Esophagus squamous epithelium (tissue), 4 donors: ENCODE data around the gene WNT1.

ENCODE experiments used
- CTCF ChIP-seq, 6 experiments: fragments of 450-650 bp in 4 of 6; fragments of 200-600 bp in 2 of 6; sonication (generic) in 2 of 6; IDR thresholded peaks; one replicate each; pipeline ENCODE4 v1.5.1; 2016 to 2019; ENCODE audit warnings: antibody characterized with exemption in 6 of 6, mild to moderate bottlenecking in 4 of 6, moderate library complexity in 4 of 6
- POLR2A ChIP-seq, 4 donors: fragments of 450-650 bp; IDR thresholded peaks; one replicate each; pipeline ENCODE4 v1.6.1; 2017; ENCODE audit warnings: antibody characterized with exemption in 4 of 4, mild to moderate bottlenecking in 4 of 4, moderate library complexity in 3 of 4

DNA sequence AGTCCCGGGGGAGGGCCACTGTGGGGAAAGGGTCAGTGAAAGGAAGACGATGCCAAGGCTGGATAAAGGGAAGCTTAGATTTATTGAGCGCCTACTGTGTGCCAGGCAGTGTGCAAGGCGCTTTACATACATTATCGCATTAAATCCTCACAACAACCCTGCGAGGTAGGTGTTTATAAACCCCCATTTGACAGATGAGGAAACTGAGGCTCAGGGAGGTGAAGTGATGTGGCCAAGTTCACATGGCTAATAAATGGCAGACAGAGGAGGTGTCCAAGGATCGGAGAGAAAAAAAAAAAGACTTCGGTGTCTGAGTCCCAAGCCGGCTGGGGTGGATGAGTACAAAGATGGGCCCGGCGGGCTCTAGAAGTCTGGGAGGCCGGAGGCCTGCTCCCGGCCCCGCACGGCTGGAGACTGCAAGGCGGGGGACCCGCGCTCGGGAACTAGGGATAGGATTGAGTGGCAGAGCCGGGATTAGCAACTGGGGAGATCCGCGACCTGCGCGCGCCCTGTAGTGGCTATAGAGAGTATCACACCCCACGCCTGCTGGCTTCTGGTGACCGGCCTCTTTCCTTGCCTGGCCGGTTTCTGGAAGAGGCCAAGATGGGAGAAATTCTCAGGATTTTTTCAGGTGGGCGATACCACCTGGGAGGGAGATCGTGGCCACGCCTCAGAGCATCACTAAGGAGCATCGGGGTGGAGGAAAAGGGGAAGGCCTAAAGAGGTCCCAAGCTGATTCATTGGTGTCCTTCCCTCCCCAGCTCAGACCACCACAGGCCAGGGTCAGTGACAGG, 17.2 kb downstream of the WNT1 start:
- TF ChIP-seq CTCF (IDR thresholded peaks at IDR 0.05) (peak; percentile 82 to 88 (median 84)), POLR2A (IDR thresholded peaks at IDR 0.05) (no peak)
